GM23338 (cell line): ENCODE measurements around the gene PRELID2.

Source experiments
- CREB1 ChIP-seq: fragments of 250-450 bp; sonication (Bioruptor Pico); IDR thresholded peaks from 2 replicates; pipeline ENCODE4 v1.5.0; 2020; ENCODE audit warnings: low read depth, mild to moderate bottlenecking, moderate library complexity
- CTCF ChIP-seq, 2 experiments: fragments of 200-600 bp in 1 of 2; sonication (generic) in 1 of 2; conservative IDR thresholded peaks; 2 replicates each; pipeline versions ENCODE4 v1.5.1 to v1.6.1; 2016 to 2017; ENCODE audit warnings: antibody characterized with exemption in 2 of 2, low read depth in 2 of 2, mild to moderate bottlenecking in 2 of 2, moderate library complexity in 1 of 2
- EZH2 ChIP-seq: fragments of 200-600 bp; sonication (generic); IDR thresholded peaks from one replicate; pipeline ENCODE4 v1.8.0; 2017; ENCODE audit warnings: antibody characterized with exemption, mild to moderate bottlenecking, low read depth; ENCODE audit not compliant: unreplicated experiment
- EZH2phosphoT487 ChIP-seq: fragments of 200-600 bp; sonication (generic); IDR thresholded peaks from one replicate; pipeline ENCODE4 v1.8.1; 2018; ENCODE audit warnings: antibody characterized with exemption; ENCODE audit not compliant: unreplicated experiment
- JUNB ChIP-seq: IDR thresholded peaks from one replicate; pipeline ENCODE4 v1.6.1; 2016; ENCODE audit warnings: antibody characterized with exemption; ENCODE audit not compliant: unreplicated experiment
- NANOG ChIP-seq: IDR thresholded peaks from 2 replicates; pipeline ENCODE4 v1.6.1; 2016; ENCODE audit warnings: antibody characterized with exemption, borderline replicate concordance
- POLR2AphosphoS5 ChIP-seq: IDR thresholded peaks from 2 replicates; pipeline ENCODE4 v1.6.1; 2016; ENCODE audit warnings: antibody characterized with exemption, low read depth
- REST ChIP-seq: IDR thresholded peaks from one replicate; pipeline ENCODE4 v1.6.1; 2018; ENCODE audit warnings: antibody characterized with exemption; ENCODE audit not compliant: unreplicated experiment
- STAT1 ChIP-seq: IDR thresholded peaks from one replicate; pipeline ENCODE4 v1.6.1; 2016; ENCODE audit warnings: antibody characterized with exemption; ENCODE audit not compliant: unreplicated experiment
- ZNF114 ChIP-seq: fragments of 250-450 bp; sonication (Bioruptor Pico); IDR thresholded peaks from 2 replicates; pipeline ENCODE4 v1.5.0; 2020; ENCODE audit warnings: mild to moderate bottlenecking, moderate library complexity
- ZNF462 ChIP-seq: fragments of 250-450 bp; sonication (Bioruptor Pico); IDR thresholded peaks from 2 replicates; pipeline ENCODE4 v1.5.0; 2020; ENCODE audit warnings: mild to moderate bottlenecking, moderate library complexity
- TF ChIP-seq, protein P1 (sequence below): IDR thresholded peaks from 2 replicates; pipeline ENCODE4 v1.6.1; 2016; ENCODE audit warnings: antibody characterized with exemption

GRCh38 chr5:145715412-145715811, 119.7 kb downstream of the PRELID2 start:
- TF ChIP-seq POLR2AphosphoS5 = no peak
- TF ChIP-seq CTCF (conservative IDR thresholded peaks at IDR 0.05; ENCODE audit: low read depth in 2 of 2) = no peak
- TF ChIP-seq STAT1 = no peak
- TF ChIP-seq REST = no peak
- no peak for TF ChIP-seq EZH2
- TF ChIP-seq EZH2phosphoT487 = no peak
- no peak for TF ChIP-seq JUNB
- no peak for TF ChIP-seq CREB1
- no peak for TF ChIP-seq ZNF114 (CRISPR knock-in tag)
- TF ChIP-seq NANOG = no peak
- TF ChIP-seq, protein P1, sequence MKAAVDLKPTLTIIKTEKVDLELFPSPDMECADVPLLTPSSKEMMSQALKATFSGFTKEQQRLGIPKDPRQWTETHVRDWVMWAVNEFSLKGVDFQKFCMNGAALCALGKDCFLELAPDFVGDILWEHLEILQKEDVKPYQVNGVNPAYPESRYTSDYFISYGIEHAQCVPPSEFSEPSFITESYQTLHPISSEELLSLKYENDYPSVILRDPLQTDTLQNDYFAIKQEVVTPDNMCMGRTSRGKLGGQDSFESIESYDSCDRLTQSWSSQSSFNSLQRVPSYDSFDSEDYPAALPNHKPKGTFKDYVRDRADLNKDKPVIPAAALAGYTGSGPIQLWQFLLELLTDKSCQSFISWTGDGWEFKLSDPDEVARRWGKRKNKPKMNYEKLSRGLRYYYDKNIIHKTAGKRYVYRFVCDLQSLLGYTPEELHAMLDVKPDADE = no peak
- TF ChIP-seq ZNF462 (CRISPR knock-in tag) = no peak
